Hepatocyte (in vitro differentiated cells): ENCODE measurements around the gene RBBP5. TPM values are rescaled to one million over a fixed set of nuclear protein-coding genes. Genes with fewer than 3 reads are reported as not detected.

Source experiments
- DNase-seq: peaks from one replicate; pipeline ENCODE4 v3.0.0-alpha.2; 2016; ENCODE audit warnings: low spot score
- H2AFZ ChIP-seq: fragments of 200-600 bp; sonication (generic); 2 replicates; pipeline ENCODE4 v1.6.0; 2016; ENCODE audit warnings: antibody characterized with exemption, mild to moderate bottlenecking
- H3K27ac ChIP-seq: fragments of 200-600 bp; sonication (generic); 2 replicates; pipeline ENCODE4 v1.5.1; 2016; ENCODE audit warnings: mild to moderate bottlenecking
- H3K27me3 ChIP-seq: fragments of 200-600 bp; sonication (generic); 2 replicates; pipeline ENCODE4 v1.6.1; 2016
- H3K36me3 ChIP-seq: fragments of 200-600 bp; sonication (generic); replicated peaks from 2 replicates; pipeline ENCODE4 v1.5.1; 2016; ENCODE audit warnings: low read depth; ENCODE audit not compliant: insufficient read depth
- H3K4me1 ChIP-seq: fragments of 200-600 bp; sonication (generic); 2 replicates; pipeline ENCODE4 v1.5.1; 2016; ENCODE audit warnings: mild to moderate bottlenecking, moderate library complexity; ENCODE audit not compliant: insufficient read depth
- H3K4me2 ChIP-seq: fragments of 200-600 bp; sonication (generic); 2 replicates; pipeline ENCODE4 v1.6.0; 2016
- H3K4me3 ChIP-seq: fragments of 200-600 bp; sonication (generic); 2 replicates; pipeline ENCODE4 v1.5.1; 2016; ENCODE audit warnings: mild to moderate bottlenecking
- H3K79me2 ChIP-seq: fragments of 200-600 bp; sonication (generic); 2 replicates; pipeline ENCODE4 v1.6.0; 2017; ENCODE audit warnings: mild to moderate bottlenecking
- H3K9me2 ChIP-seq: fragments of 200-600 bp; sonication (generic); replicated peaks from 2 replicates; pipeline ENCODE4 v1.6.0; 2017; ENCODE audit warnings: mild to moderate bottlenecking; ENCODE audit not compliant: insufficient read depth
- H3K9me3 ChIP-seq: fragments of 200-600 bp; sonication (generic); 2 replicates; pipeline ENCODE4 v1.5.1; 2016; ENCODE audit warnings: low read depth, mild to moderate bottlenecking
- H4K20me1 ChIP-seq: fragments of 200-600 bp; sonication (generic); 2 replicates; pipeline ENCODE4 v1.6.0; 2016; ENCODE audit warnings: mild to moderate bottlenecking; ENCODE audit not compliant: insufficient read depth, poor library complexity, severe bottlenecking
- CTCF ChIP-seq: fragments of 200-600 bp; sonication (generic); IDR thresholded peaks from 2 replicates; pipeline ENCODE4 v1.5.1; 2016; ENCODE audit warnings: antibody characterized with exemption, mild to moderate bottlenecking; ENCODE audit not compliant: poor library complexity
- EZH2 ChIP-seq: fragments of 200-600 bp; sonication (generic); IDR thresholded peaks from 2 replicates; pipeline ENCODE4 v1.6.1; 2016; ENCODE audit warnings: antibody characterized with exemption, mild to moderate bottlenecking, borderline replicate concordance
- EZH2phosphoT487 ChIP-seq: fragments of 200-600 bp; sonication (generic); IDR thresholded peaks from one replicate; pipeline ENCODE4 v1.6.1; 2018; ENCODE audit warnings: antibody characterized with exemption, mild to moderate bottlenecking, low read depth, moderate library complexity; ENCODE audit not compliant: unreplicated experiment, severe bottlenecking
- WGBS: methylation state at CpG from one replicate; pipeline ENCODE4 v1.1.6; 2016; ENCODE audit warnings: low lambda C conversion rate; ENCODE audit errors: missing lambda C conversion rate; 5-methylcytosine and 5-hydroxymethylcytosine counted together
- polyA plus RNA-seq: library from polyadenylated mRNA; unstranded; fragments of >200 nt; fragmentation: Nextera tagmentation; extraction: Ambion mirVana; gene quantifications from 2 replicates; pipeline ENCODE4 v1.2.1, GENCODE V29; 2016
- total RNA-seq: library from RNA; depleted of rRNA; stranded (reverse); fragments of >200 nt; gene quantifications from 2 replicates; pipeline ENCODE4 v1.2.3, GENCODE V29; 2014

RBBP5 gene
- total and polyA plus RNA-seq, 2 experiments from 2014 or later = 9.0 to 15.3 TPM

- no peak overlapping the region for H2AFZ ChIP-seq
- 94% methylated on average over 7 of the region's 7 CpGs for WGBS
- no peaks in the 10 kb centered on the region for H3K4me1 ChIP-seq
- no peak overlapping the region for H3K27ac ChIP-seq
- H3K36me3 ChIP-seq = no peaks in the 10 kb centered on the region
- no peak overlapping the region for H3K4me3 ChIP-seq
- H3K79me2 ChIP-seq = no peaks in the 10 kb centered on the region
- H3K9me2 ChIP-seq = no peaks in the 10 kb centered on the region
- DNase-seq = no peak
- TF ChIP-seq CTCF = no peak
- no peak for TF ChIP-seq EZH2phosphoT487
- TF ChIP-seq EZH2 = no peak
- no peaks in the 10 kb centered on the region for H3K27me3 ChIP-seq
- H3K9me3 ChIP-seq = no peaks in the 10 kb centered on the region
- no peaks in the 10 kb centered on the region for H4K20me1 ChIP-seq
- no peak overlapping the region for H3K4me2 ChIP-seq
Observed at GRCh38 chr1:205074513-205074912, 47.3 kb downstream of the RBBP5 start.

GRCh38 chr1:205074084-205074483 lies 47.7 kb downstream of the RBBP5 start:
- Histone ChIP-seq H3K4me3 (no peak overlapping the region), H4K20me1 (no peaks in the 10 kb centered on the region), H3K27ac (no peak overlapping the region), H3K9me2 (no peaks in the 10 kb centered on the region), H3K9me3 (no peaks in the 10 kb centered on the region), H3K79me2 (no peaks in the 10 kb centered on the region), H2AFZ (no peak overlapping the region), H3K4me2 (no peak overlapping the region), H3K4me1 (no peaks in the 10 kb centered on the region), H3K27me3 (no peaks in the 10 kb centered on the region), H3K36me3 (no peaks in the 10 kb centered on the region)
- WGBS = 96% methylated on average over 11 of the region's 11 CpGs
- TF ChIP-seq EZH2phosphoT487 (no peak), CTCF (no peak), EZH2 (no peak)
- no peak for DNase-seq

- no peaks in the 10 kb centered on the region for H3K9me3 ChIP-seq
- H2AFZ ChIP-seq = no peak overlapping the region
- no peaks in the 10 kb centered on the region for H3K4me1 ChIP-seq
- no peaks in the 10 kb centered on the region for H3K79me2 ChIP-seq
- 93% methylated on average over 12 of the region's 12 CpGs for WGBS
- no peak for TF ChIP-seq EZH2phosphoT487
- no peak for TF ChIP-seq EZH2
- no peak for TF ChIP-seq CTCF
- H3K27me3 ChIP-seq = no peaks in the 10 kb centered on the region
- no peak overlapping the region for H3K27ac ChIP-seq
- H4K20me1 ChIP-seq = no peaks in the 10 kb centered on the region
- DNase-seq = no peak
- H3K4me2 ChIP-seq = no peak overlapping the region
- H3K36me3 ChIP-seq = no peaks in the 10 kb centered on the region
- no peak overlapping the region for H3K4me3 ChIP-seq
- no peaks in the 10 kb centered on the region for H3K9me2 ChIP-seq
Observed at GRCh38 chr1:205073511-205073910, 48.3 kb downstream of the RBBP5 start.

GRCh38 chr1:205072881-205073280 lies 48.9 kb downstream of the RBBP5 start:
- Histone ChIP-seq H3K36me3 (no peaks in the 10 kb centered on the region), H3K27ac (no peak overlapping the region), H3K9me2 (no peaks in the 10 kb centered on the region), H2AFZ (no peak overlapping the region), H3K79me2 (no peaks in the 10 kb centered on the region), H3K27me3 (no peaks in the 10 kb centered on the region), H4K20me1 (no peaks in the 10 kb centered on the region), H3K4me3 (no peak overlapping the region), H3K4me2 (no peak overlapping the region), H3K4me1 (no peaks in the 10 kb centered on the region), H3K9me3 (no peaks in the 10 kb centered on the region)
- DNase-seq = no peak
- 88% methylated on average over 8 of the region's 8 CpGs for WGBS
- TF ChIP-seq EZH2 (no peak), CTCF (no peak), EZH2phosphoT487 (no peak)
